Stimulated activated effector memory CD8-positive, alpha-beta T cell treated with anti-CD3 and anti-CD28 coated beads, Interleukin-12 subunit alpha, Interleukin-12 subunit beta, amount 100 ng/mL, for 72 hours (primary cell): ENCODE data around the gene PPP2R5D.
"Not testable (repeated sequence)": the region's sequence is repeated elsewhere in the genome, so short reads cannot be mapped to it uniquely, and the experiment has no call there.

Experiments used
- ATAC-seq: fragments of 150-1000 bp; cut with Tn5 transposase; 2 replicates; pipeline ENCODE4 v1.10.0; 2021
- DNase-seq, 2 donors: peaks; one replicate each; pipeline ENCODE4 v3.0.0; 2021 to 2022; ENCODE audit warnings: low spot score in 2 of 2
- H3K27ac Mint-ChIP-seq: one replicate; pipeline ENCODE4 v1.8.0; 2022; ENCODE audit warnings: mild to moderate bottlenecking, mixed read lengths
- H3K36me3 Mint-ChIP-seq: one replicate; pipeline ENCODE4 v1.8.0; 2022; ENCODE audit warnings: mild to moderate bottlenecking, mixed read lengths
- H3K4me1 Mint-ChIP-seq: one replicate; pipeline ENCODE4 v1.8.0; 2022; ENCODE audit warnings: mixed read lengths
- H3K4me3 Mint-ChIP-seq: one replicate; pipeline ENCODE4 v1.8.0; 2022; ENCODE audit warnings: mild to moderate bottlenecking, mixed read lengths
- H3K9me3 Mint-ChIP-seq: one replicate; pipeline ENCODE4 v1.8.0; 2022; ENCODE audit warnings: mixed read lengths

The PPP2R5D gene

DNA sequence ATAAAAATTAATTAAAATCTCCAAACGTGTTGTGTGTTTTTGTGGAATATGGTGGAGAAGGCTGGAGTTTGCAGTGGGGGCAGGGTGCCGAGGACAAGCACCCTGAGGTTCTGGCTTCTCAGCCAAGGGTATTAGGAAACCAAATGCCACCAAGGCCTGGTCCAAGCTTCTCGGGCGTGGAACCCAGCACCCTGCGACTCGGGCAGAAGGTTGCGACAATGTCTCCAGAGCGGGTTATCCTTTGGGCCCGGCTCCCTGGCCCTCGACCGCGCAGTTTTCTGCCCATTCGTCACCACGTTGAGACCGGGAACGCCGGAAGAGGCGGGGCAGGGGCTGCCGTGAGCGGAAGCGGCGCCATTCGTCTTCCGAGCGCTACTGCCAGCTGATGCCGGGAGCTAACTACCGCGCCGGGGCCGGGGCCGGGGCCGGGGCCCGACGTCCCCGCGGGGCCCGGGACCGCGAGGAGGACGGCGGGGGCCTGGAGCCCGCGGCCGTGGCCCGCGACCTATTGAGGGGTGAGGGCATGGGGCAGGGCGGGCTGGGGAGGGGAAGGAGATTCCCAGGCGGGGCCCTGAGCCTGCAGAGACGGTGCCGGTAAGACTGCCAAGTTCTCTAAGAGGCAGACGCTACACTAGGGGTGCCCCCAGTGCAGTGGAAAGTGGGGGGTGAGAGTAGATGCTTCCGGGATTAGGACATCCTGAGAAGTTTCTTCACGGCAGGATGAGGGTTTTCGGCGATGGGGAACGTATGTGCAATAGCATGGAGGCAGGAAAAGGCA lies 37.1 kb downstream of the PPP2R5D start, which contains the start of gene RRP36:
Gene RRP36 (plus strand): TSS at position 354 of the 778 bp plus-strand sequence. CDS start 32 bp downstream, at position 386.
- ATAC-seq = peak; percentile 87
- H3K27ac Mint-ChIP-seq = peak within 1 kb of the TSS; percentile 90

DNA sequence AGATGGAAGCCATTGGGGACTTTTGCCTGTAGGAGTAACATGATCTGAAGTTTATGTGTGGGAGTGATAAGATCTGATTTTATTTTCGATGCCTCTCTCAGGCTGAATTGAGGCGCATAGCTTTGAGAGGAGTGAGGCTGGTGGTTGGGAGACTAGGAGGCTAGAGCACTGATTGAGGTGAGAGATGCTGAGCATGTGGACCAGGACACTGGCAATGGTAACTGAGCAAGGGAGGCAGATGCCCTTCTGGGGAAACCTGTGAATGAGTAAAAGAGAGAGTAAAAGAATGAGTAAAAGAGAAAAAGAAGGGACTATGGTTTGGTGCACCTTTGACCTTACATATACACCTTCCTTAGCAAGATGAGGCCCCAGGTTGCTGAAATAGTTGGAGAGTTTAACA lies 40.1 kb downstream of the PPP2R5D start:
- peak overlapping the region; percentile 73 for H3K27ac Mint-ChIP-seq

More for the DNA sequence above, 37.1 kb downstream of the PPP2R5D start, which contains the start of gene RRP36:
- Mint-ChIP-seq H3K9me3 (no peaks in the 10 kb centered on the region), H3K4me1 (peaks cover 42% of the 10 kb centered on the region), H3K36me3 (peaks cover 92% of the 10 kb centered on the region), H3K4me3 (peak within 1 kb of the TSS; percentile 88)
- peak; percentile 46 to 79 for DNase-seq

DNA sequence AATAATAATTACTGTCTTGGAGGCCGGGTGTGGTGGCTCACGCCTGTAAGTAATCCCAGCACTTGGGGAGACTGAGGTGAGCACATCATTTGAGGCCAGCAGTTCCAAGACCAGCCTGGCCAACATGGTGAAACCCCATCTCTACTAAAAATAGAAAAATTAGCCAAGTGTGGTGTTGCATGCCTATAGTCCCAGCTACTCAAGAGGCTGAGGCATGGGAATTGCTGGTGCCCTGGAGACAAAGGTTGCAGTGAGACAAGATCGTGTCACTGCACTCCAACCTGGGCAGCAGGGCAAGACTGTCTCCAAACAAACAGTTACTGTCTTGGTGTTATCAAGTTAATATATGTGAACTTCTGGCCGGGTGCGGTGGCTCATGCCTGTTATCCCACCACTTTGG lies 42.0 kb downstream of the PPP2R5D start:
- DNase-seq (no peak), ATAC-seq (no peak)
- peaks cover 96% of the 10 kb centered on the region for H3K36me3 Mint-ChIP-seq
- H3K4me1 Mint-ChIP-seq = peaks cover 15% of the 10 kb centered on the region
- no peak overlapping the region for H3K4me3 Mint-ChIP-seq
- H3K27ac Mint-ChIP-seq = no peak overlapping the region
- no peaks in the 10 kb centered on the region for H3K9me3 Mint-ChIP-seq

More for the DNA sequence above, 40.1 kb downstream of the PPP2R5D start:
- no peaks in the 10 kb centered on the region for H3K9me3 Mint-ChIP-seq
- H3K4me1 Mint-ChIP-seq = peaks cover 24% of the 10 kb centered on the region
- peak; percentile 38 for ATAC-seq
- peaks cover 92% of the 10 kb centered on the region for H3K36me3 Mint-ChIP-seq
- H3K4me3 Mint-ChIP-seq = peak overlapping the region; percentile 1
- no peak for DNase-seq

DNA sequence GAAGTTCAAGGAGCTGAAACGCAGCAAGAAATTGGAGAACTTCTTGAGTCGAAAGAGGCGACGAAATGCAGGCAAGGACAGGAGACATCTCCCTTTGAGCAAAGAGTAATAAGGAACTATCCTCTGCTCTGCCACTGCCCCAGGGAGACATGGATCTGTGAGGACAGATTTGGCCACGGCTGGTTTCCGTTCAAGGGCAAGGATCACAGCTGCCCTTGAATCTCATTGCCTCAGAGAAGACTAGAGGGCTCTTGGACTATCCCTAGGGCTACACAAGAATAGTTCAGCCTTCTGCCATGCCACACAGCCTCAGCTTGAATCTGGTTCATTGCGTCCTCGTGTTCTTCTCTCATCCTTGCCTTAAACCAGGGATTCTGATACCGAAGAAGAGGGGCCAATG lies 44.8 kb downstream of the PPP2R5D start:
- DNase-seq (no peak), ATAC-seq (no peak)
- Mint-ChIP-seq H3K4me3 (no peak overlapping the region), H3K9me3 (no peaks in the 10 kb centered on the region), H3K4me1 (peaks cover 9% of the 10 kb centered on the region), H3K36me3 (peaks cover 100% of the 10 kb centered on the region), H3K27ac (no peak overlapping the region)

DNA sequence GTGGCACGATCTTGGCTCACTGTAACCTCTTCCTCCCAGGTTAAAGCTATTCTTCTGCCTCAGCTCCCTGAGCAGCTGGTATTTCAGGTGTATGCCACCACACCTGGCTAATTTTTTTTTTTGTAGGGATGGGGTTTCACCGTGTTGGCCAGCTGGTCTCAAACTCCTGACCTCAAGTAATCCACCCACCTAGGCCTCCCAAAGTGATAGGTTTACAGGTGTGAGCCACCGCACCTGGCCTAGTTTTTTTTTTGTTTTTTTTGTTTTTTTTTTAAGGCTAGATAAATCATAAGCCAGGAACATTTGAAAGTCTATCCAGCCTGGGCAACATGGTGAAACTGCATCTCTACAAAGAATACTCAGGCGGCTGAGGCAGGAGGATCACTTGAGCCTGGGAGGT lies 48.0 kb downstream of the PPP2R5D start:
- Mint-ChIP-seq H3K4me1 (no peaks in the 10 kb centered on the region), H3K9me3 (no peaks in the 10 kb centered on the region), H3K4me3 (no peak overlapping the region), H3K27ac (no peak overlapping the region), H3K36me3 (peaks cover 100% of the 10 kb centered on the region)
- DNase-seq = no peak
- no peak for ATAC-seq

DNA sequence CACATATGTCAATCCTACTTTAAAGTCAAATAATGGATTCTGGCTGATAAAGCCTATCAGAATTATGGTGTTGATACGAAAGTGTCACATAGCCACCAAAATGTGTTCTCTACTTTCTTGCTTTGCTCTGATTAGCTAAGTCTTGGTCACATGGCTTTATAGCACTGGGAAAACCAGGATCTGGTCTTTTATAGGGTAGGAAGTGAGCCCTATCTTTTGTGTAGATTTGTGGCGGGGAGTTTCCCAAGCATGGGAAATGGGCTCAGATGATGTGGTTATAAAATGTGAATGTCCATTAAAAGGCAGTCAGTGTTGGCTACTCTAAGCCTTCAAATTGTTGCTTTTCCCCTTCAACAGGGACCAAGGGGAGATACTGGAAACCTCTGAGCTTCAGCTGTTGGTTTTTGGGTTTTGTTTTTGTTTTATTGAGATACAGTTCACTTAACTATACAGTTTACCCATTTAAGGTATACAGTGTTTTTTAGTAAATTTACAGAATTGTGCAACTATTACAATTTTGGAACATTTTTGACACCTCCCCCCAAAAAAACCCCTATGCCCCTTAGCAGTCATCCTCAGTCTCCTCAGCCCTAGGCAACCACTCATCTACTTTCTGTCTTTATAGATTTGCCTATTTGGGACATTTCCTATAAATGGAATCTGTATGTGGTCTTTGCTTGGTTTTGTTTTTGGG lies 49.3 kb downstream of the PPP2R5D start:
- Mint-ChIP-seq H3K27ac (peak overlapping the region; percentile 67), H3K4me1 (no peaks in the 10 kb centered on the region), H3K36me3 (peaks cover 96% of the 10 kb centered on the region), H3K4me3 (no peak overlapping the region), H3K9me3 (no peaks in the 10 kb centered on the region)
- ATAC-seq (no peak), DNase-seq (no peak)

- Mint-ChIP-seq H3K4me3 (no peak overlapping the region), H3K4me1 (no peaks in the 10 kb centered on the region), H3K36me3 (peaks cover 96% of the 10 kb centered on the region), H3K9me3 (no peaks in the 10 kb centered on the region), H3K27ac (peak overlapping the region; percentile 67)
- no peak for ATAC-seq
- no peak for DNase-seq
Measured at GRCh38 chr6:43034190-43034525, 49.8 kb downstream of the PPP2R5D start.

- Mint-ChIP-seq H3K4me3 (no peak overlapping the region), H3K9me3 (no peaks in the 10 kb centered on the region), H3K4me1 (peaks cover 6% of the 10 kb centered on the region), H3K36me3 (peaks cover 96% of the 10 kb centered on the region), H3K27ac (no peak overlapping the region)
- no peak for DNase-seq
- ATAC-seq = no peak
Measured at GRCh38 chr6:43035495-43036194, 51.3 kb downstream of the PPP2R5D start.

- Mint-ChIP-seq H3K36me3 (peaks cover 96% of the 10 kb centered on the region), H3K9me3 (no peaks in the 10 kb centered on the region), H3K4me1 (peaks cover 9% of the 10 kb centered on the region), H3K4me3 (no peak overlapping the region), H3K27ac (no peak overlapping the region)
- DNase-seq = no peak
- ATAC-seq = no peak
Measured at GRCh38 chr6:43036712-43037111, 52.3 kb downstream of the PPP2R5D start.

GRCh38 chr6:43037197-43037596 lies 52.8 kb downstream of the PPP2R5D start:
- peaks cover 95% of the 10 kb centered on the region for H3K36me3 Mint-ChIP-seq
- ATAC-seq = no peak
- H3K4me3 Mint-ChIP-seq = no peak overlapping the region

GRCh38 chr6:43037706-43038105 lies 53.3 kb downstream of the PPP2R5D start:
- DNase-seq = no peak
- H3K27ac Mint-ChIP-seq = no peak overlapping the region
- peaks cover 9% of the 10 kb centered on the region for H3K4me1 Mint-ChIP-seq
- peaks cover 95% of the 10 kb centered on the region for H3K36me3 Mint-ChIP-seq
- no peak overlapping the region for H3K4me3 Mint-ChIP-seq
- H3K9me3 Mint-ChIP-seq = no peaks in the 10 kb centered on the region
- no peak for ATAC-seq

More at GRCh38 chr6:43037197-43037596, 52.8 kb downstream of the PPP2R5D start:
- H3K4me1 Mint-ChIP-seq = peaks cover 9% of the 10 kb centered on the region
- DNase-seq = no peak
- H3K27ac Mint-ChIP-seq = no peak overlapping the region
- H3K9me3 Mint-ChIP-seq = no peaks in the 10 kb centered on the region

DNA sequence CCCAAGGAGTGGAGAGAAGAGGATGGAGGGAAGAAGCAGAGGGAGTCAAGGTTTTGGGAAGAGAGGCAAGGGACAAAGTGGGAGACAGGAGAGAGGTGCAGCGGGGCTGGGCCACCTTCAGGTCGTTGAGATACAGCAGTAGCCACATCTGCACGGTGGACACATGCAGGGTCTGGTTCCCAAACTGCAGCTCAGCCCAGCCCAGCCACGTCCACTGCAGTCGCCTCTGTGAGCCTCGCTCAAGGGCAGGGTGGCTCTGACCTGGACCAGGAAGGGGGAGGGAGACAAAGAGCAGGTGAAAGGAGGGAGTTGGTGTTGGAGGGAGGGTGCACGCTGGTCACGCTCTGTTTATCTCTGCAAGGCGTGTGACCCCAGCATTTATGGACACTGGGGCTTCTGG lies 54.4 kb downstream of the PPP2R5D start:
- H3K4me3 Mint-ChIP-seq = no peak overlapping the region
- H3K36me3 Mint-ChIP-seq = peaks cover 95% of the 10 kb centered on the region
- peaks cover 9% of the 10 kb centered on the region for H3K4me1 Mint-ChIP-seq
- ATAC-seq (no peak), DNase-seq (no peak)
- no peaks in the 10 kb centered on the region for H3K9me3 Mint-ChIP-seq
- no peak overlapping the region for H3K27ac Mint-ChIP-seq

GRCh38 chr6:43040542-43041257 lies 56.3 kb downstream of the PPP2R5D start:
- ATAC-seq (no peak), DNase-seq (no peak)
- Mint-ChIP-seq H3K4me3 (no peak overlapping the region), H3K4me1 (peaks cover 9% of the 10 kb centered on the region), H3K9me3 (no peaks in the 10 kb centered on the region), H3K36me3 (peaks cover 94% of the 10 kb centered on the region), H3K27ac (peak overlapping the region; percentile 86)

DNA sequence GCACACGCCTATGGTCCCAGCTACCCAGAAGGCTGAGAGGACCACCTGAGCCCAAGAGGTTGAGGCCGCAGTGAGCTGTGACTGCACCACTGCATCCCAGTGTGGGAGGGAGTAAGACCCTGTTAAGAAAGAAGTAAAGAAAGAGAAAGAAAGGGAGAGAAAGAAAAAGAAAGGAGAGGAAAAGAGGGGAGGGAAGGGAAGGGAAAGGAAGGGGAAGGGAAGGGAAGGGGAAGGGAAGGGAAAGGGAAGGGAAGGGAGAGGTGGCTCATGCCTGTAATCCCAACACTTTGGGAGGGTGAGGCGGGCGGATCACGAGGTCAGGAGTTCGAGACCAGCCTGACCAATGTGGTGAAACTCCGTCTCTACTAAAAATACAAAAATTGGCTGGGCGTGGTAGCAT lies 57.1 kb downstream of the PPP2R5D start:
- ATAC-seq, DNase-seq, H3K9me3 Mint-ChIP-seq, H3K4me3 Mint-ChIP-seq: not testable (repeated sequence)
- Mint-ChIP-seq H3K4me1 (peaks cover 12% of the 10 kb centered on the region), H3K36me3 (peaks cover 94% of the 10 kb centered on the region), H3K27ac (peak overlapping the region; percentile 86)

GRCh38 chr6:43043310-43043709 lies 58.9 kb downstream of the PPP2R5D start:
- Mint-ChIP-seq H3K4me3 (no peak overlapping the region), H3K9me3 (no peaks in the 10 kb centered on the region), H3K36me3 (peaks cover 91% of the 10 kb centered on the region), H3K4me1 (peaks cover 13% of the 10 kb centered on the region), H3K27ac (peak overlapping the region; percentile 68)
- ATAC-seq = no peak
- DNase-seq = no peak
